Measurements from ENCODE around the gene SYNPO2L.
"Not testable (repeated sequence)": the region's sequence is repeated elsewhere in the genome, so short reads cannot be mapped to it uniquely, and the experiment has no call there.

Gene SYNPO2L

GRCh38 chr10:73647875-73648651 is 7.8 kb downstream of the SYNPO2L start:
- DNase-seq: no peak

- DNase-seq: peak; percentile 18
These were observed 8.5 kb downstream of the SYNPO2L start for GRCh38 chr10:73647211-73647874.

DNA sequence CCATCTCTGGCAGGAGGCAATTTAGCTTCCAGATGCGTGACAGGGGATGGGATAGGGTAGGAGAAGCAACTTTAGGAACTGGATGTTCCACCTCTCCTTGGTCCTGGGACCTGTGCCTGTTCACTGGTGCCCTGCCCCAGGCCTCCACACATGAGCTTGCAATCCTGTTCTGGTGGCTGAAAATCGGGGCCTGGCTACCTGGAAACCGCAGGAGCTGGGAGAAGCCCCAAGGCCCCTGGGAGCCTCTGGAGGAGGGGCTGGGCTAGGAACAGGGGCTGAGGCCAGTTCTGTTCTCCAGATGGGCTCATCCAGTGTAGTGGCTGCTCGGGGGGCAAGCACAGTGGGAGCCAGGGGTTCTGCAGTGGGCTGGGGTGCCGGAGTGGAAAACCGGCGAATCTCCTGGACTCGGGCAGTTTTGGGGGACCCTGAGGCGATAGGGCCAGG is 9.2 kb downstream of the SYNPO2L start:
- DNase-seq: no peak

DNA sequence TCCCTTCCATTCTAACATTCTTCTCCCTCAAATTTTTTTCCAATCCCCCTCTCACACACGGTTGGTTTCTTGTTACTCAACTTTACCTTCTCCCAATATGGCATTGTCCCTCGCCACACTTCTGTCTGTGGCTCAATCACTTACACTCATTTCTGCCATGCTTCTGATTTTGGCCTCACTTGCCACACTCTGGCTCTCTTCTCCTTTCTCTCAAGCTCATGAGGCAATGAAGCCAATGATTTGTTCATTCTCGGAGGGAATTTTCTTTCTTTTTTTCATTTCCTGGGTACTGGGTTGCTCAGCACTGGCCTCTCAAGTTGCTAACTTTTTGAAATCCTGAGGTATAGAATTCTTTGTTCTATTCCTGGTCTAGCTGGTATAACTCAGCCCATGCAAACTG is 10.6 kb downstream of the SYNPO2L start:
- no peak for DNase-seq

DNA sequence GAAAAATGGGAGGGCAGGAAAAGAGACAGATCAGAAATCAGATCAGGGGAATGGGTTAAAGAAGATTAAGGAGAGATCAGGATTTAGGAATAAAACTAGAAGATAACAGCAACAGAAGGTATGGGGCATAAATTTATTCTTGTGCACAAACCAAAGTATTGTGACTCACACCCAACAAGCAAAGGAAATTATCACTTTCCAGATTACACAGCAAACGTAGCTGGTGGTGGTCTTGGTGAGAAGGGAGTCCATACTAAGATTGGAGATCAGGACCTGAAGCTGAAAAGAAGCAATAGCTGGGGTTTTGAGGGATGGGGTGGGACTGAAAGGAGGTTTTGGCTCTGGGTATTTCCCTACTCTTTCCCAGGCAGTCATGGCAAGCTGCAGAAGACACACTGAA is 11.1 kb downstream of the SYNPO2L start:
- no peak for DNase-seq

GRCh38 chr10:73644015-73644743 is 11.7 kb downstream of the SYNPO2L start:
- DNase-seq: no peak

DNA sequence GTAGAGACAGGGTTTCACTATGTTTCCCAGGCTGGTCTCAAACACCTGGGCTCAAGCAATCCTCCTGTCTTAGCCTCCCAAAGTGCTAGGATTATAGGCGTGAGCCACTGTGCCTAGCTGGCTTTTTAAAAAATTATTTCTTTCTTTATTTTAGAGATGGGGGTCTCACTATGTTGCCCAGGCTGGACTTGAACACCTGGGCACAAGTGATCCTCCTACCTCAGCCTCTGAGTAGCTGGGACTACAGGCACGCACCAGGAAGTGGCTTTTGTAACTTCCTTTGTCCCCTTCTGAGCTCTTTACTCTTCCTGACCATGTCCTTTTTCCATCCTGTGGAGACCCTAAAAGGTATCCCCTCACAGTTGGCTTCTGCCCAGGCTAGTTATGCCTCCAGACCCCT is 12.5 kb downstream of the SYNPO2L start:
- DNase-seq: no peak

- no peak for DNase-seq
These were observed 14.3 kb downstream of the SYNPO2L start, which contains the start of gene MYOZ1 for GRCh38 chr10:73641328-73642060. TSS of gene MYOZ1 (minus strand) at chr10:73641474. CDS start at chr10:73640017, 1,457 bp downstream.

DNA sequence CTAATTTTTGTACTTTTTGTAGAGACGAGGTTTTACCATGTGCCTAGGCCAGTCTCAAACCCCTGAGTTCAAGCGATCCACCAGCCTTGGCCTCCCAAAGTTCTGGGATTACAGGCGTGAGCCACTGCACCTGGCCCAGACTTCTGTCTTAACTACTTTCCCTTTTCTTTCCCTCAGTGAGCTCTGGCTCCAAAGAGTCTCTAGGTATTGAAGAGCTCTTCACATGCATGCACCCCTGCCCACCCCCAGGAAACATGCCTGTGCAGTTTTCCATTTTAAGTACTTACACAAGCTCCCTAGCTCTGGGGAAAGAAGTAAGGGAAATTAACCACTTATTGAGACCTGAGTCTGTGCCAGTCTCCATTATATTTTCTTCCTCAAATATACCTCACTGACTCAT is 16.5 kb downstream of the SYNPO2L start:
- DNase-seq: no peak

- no peak for DNase-seq
These were observed 20.0 kb downstream of the SYNPO2L start for GRCh38 chr10:73635781-73636180.

DNA sequence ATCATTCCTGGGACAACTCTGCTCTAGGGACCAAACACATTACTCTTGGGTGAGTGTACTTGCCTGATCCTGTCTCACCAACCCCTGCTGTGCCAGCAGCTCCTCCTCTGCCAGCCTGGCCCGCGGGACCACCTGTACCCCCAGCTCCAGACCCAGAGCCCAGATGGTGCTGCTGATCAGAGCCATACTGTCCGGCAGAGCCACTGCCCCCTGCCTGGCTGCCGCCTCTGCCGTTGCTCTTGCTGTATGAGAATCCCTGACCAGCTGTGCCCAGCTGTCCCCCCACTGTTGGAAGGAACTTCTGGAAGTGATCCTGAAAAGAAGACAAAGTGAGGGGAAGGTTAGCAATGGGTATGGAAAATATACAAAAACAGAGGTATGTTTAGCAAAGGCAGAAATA is 21.4 kb downstream of the SYNPO2L start:
- no peak for DNase-seq

GRCh38 chr10:73629165-73629564 is 26.7 kb downstream of the SYNPO2L start:
- DNase-seq: no peak

GRCh38 chr10:73628405-73628804 is 27.4 kb downstream of the SYNPO2L start:
- DNase-seq: no peak

- DNase-seq: no peak
These were observed 28.5 kb downstream of the SYNPO2L start for GRCh38 chr10:73627300-73627699.

GRCh38 chr10:73625884-73626752 is 29.7 kb downstream of the SYNPO2L start:
- DNase-seq: peak; percentile 87

- DNase-seq: no peak
These were observed 30.6 kb downstream of the SYNPO2L start for GRCh38 chr10:73625004-73625883.

DNA sequence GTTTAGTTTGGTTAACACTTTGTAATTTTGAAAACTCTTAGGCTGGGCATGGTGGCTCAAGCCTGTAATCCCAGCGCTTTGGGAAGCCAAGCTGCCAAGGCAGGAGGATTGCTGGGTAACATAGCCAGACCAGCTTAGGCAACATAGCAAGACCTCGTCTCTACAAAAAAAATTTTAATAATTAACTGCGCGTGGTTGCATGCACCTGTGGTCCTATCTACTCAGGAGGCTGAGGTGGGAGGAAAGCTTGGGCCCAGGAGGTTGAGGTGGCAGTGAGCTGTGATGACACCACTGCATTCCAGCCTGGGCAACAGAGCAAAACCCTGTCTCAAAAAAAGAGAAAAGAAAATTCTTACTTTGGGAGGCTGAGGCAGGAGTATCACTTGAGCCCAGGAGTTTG is 32.8 kb downstream of the SYNPO2L start:
- DNase-seq: no peak

GRCh38 chr10:73620974-73621373 is 34.9 kb downstream of the SYNPO2L start:
- not testable (repeated sequence) for DNase-seq

DNA sequence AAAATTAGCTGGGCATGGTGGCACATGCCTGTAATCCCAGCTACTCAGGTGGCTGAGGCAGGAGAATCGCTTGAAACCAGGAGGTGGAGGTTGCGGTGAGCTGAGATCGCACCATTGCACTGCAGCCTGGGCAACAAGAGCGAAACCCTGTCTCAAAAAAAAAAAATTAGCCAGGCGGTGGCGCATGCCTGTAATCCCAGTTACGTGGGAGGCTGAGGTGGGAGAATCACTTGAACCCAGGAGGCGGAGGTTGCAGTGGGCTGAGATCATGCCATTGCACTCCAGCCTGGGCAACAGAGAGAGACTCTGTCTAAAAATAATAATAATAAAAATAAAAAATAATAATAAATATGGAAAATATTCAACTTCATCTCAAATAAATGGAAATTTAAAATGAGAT is 38.7 kb downstream of the SYNPO2L start:
- not testable (repeated sequence) for DNase-seq

DNA sequence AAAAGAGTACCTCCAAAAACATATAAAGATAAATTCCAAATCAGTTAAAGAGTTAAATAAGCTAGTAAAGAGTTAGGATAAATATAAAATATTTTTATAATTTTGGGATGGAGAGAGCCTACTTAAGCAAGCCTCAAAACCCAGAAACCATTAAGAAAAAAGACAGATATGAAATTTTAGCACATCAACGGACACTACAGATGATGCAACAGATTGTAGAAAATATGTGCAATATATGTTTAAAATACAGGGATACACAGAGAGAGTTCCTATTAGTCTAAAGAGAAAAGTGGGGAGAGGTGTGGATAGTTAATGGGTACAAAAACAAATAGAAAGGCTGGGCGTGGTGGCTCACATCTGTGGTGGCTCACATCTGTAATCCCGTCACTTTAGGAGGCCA is 41.1 kb downstream of the SYNPO2L start:
- no peak for DNase-seq

DNA sequence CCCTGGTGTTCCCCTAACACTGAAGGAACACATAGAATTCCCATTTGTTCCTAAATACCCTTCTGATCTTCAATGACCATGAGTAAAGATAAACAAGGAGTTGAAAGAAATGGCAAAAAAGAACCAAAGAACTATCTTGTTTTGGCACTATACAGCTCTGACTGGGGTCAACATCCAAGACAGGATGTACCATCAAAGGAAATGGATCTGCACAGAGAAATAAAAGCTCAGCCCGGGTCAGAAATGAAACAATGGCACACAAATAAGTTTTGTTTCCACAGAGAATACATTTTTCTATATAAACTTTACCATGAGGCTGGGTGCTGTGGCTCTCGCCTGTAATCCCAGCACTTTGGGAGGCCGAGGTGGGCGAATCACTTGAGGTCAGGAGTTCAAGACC is 46.7 kb downstream of the SYNPO2L start:
- DNase-seq: no peak
